Thyroid gland (tissue), 4 donors: ENCODE measurements around the gene DLG2. TPM values are rescaled to one million over a fixed set of nuclear protein-coding genes. Genes with fewer than 3 reads are reported as not detected.

ENCODE experiments used
- DNase-seq, 2 donors: peaks; one replicate each; pipeline ENCODE4 v3.0.0-alpha.2; 2019
- H3K27ac ChIP-seq, 3 donors: fragments of 200-600 bp; sonication (generic); 1 replicate in 2 of 3; 2 replicates in 1 of 3; pipeline ENCODE4 v1.5.1; 2016 to 2019; ENCODE audit warnings: mild to moderate bottlenecking in 1 of 3, moderate library complexity in 1 of 3
- H3K27me3 ChIP-seq: fragments of 200-600 bp; sonication (generic); one replicate; pipeline ENCODE4 v1.5.1; 2019
- H3K36me3 ChIP-seq, 2 donors: fragments of 200-600 bp; sonication (generic); one replicate each; pipeline ENCODE4 v1.5.1; 2016 to 2019
- H3K4me1 ChIP-seq, 2 donors: fragments of 200-600 bp; sonication (generic); one replicate each; pipeline ENCODE4 v1.5.1; 2017 to 2019
- H3K4me3 ChIP-seq, 3 donors: fragments of 200-600 bp; sonication (generic); replicated peaks in 1 of 3; 1 replicate in 2 of 3; 2 replicates in 1 of 3; pipeline ENCODE4 v1.5.1; 2016; ENCODE audit warnings: mild to moderate bottlenecking in 1 of 3
- H3K9me3 ChIP-seq: fragments of 200-600 bp; sonication (generic); one replicate; pipeline ENCODE4 v1.5.1; 2017
- POLR2A ChIP-seq, 2 donors: fragments of 450-650 bp; IDR thresholded peaks; one replicate each; pipeline ENCODE4 v1.6.1; 2017; ENCODE audit warnings: antibody characterized with exemption in 2 of 2, mild to moderate bottlenecking in 2 of 2, moderate library complexity in 1 of 2
- WGBS, 2 donors: methylation state at CpG; one replicate each; pipeline ENCODE4 v1.1.5; 2017; 5-methylcytosine and 5-hydroxymethylcytosine counted together
- intact Hi-C: fragments of 100-400 bp; cut with DNase I; formaldehyde crosslinking; loops from one replicate; pipeline ENCODE4 v1.15.1; 2023
- total RNA-seq, 4 donors: library from RNA; depleted of rRNA; stranded (reverse); fragments of >200 nt; gene quantifications; one replicate each; pipeline ENCODE4 v1.2.3, GENCODE V29; 2016
- TF ChIP-seq, protein P1 (sequence below), 6 experiments: fragments of 200-600 bp in 3 of 6; fragments of 450-650 bp in 3 of 6; sonication (generic) in 3 of 6; IDR thresholded peaks; one replicate each; pipeline ENCODE4 v1.5.1; 2016 to 2019; ENCODE audit warnings: antibody characterized with exemption in 6 of 6, mild to moderate bottlenecking in 2 of 6, inconsistent platforms in 1 of 6, moderate library complexity in 1 of 6

The DLG2 gene
- total RNA-seq, 4 donors from 2014 or later = 29.4 to 79.4 (median 42.4) TPM

DNA sequence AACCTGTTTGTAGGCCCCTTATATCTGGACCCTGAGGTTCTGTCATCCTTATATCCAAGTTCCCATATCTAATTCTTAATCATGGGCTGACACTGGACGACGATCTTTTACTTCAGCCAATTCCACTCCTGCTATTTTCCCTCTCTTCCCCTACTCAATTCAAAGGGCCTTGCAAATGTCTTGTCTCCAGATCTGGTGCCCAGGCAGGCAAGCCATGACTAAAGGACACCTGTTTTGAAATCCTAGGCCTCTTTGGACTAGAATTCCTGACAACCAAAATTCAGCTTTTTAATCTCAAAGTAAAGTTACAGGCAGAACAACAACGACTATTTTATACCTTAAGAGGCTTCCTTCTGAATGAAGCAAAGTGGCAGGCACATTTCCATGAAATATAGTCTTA lies 963.4 kb downstream of the DLG2 start:
- DNase-seq = no peak
- 77 to 90% methylated on average over 3 of the region's 3 CpGs for WGBS, 2 donors
- H3K4me1 ChIP-seq = no peaks in the 10 kb centered on the region
- no peak overlapping the region for H3K4me3 ChIP-seq
- H3K36me3 ChIP-seq = no peaks in the 10 kb centered on the region
- intact Hi-C loops = no loop called here
- no peaks in the 10 kb centered on the region for H3K9me3 ChIP-seq
- no peaks in the 10 kb centered on the region for H3K27me3 ChIP-seq
- H3K27ac ChIP-seq = no peak overlapping the region
- TF ChIP-seq POLR2A (IDR thresholded peaks at IDR 0.05) = no peak
- TF ChIP-seq, protein P1, sequence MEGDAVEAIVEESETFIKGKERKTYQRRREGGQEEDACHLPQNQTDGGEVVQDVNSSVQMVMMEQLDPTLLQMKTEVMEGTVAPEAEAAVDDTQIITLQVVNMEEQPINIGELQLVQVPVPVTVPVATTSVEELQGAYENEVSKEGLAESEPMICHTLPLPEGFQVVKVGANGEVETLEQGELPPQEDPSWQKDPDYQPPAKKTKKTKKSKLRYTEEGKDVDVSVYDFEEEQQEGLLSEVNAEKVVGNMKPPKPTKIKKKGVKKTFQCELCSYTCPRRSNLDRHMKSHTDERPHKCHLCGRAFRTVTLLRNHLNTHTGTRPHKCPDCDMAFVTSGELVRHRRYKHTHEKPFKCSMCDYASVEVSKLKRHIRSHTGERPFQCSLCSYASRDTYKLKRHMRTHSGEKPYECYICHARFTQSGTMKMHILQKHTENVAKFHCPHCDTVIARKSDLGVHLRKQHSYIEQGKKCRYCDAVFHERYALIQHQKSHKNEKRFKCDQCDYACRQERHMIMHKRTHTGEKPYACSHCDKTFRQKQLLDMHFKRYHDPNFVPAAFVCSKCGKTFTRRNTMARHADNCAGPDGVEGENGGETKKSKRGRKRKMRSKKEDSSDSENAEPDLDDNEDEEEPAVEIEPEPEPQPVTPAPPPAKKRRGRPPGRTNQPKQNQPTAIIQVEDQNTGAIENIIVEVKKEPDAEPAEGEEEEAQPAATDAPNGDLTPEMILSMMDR (IDR thresholded peaks at IDR 0.05) = no peak

DNA sequence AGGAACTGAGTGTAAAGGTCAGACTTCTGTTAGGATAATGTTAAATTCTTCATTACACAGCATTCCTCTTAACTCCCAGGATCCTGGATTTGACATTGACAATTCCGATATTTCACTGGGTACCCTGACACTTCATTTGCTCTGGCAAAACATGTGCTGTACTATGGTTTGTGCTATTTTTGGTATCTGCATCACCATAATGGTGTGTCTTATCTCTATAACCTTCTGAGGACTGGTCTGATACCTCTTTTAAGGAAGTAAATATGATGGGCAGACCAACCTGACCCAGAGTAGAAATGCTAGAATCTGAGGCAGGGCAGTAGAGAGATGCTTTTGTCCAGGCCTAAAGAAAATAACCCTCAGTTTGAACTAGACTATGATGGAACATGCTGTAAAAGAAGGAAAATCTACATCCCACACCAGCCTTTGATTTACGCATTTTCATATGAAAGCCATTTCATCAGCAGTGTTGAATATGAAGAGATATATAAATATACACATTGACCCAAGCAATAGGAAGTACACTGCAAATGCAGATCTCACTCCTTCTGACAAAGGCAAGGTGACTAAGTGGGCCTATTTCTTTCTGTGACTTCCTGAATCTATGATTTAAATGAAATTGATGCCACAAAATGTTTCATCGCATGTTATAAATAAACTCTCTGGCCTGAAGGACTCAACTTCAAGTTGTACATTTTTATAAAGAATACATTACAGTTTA lies 966.7 kb downstream of the DLG2 start:
- no peak overlapping the region for H3K27ac ChIP-seq
- no peaks in the 10 kb centered on the region for H3K36me3 ChIP-seq
- intact Hi-C loops = no loop called here
- H3K27me3 ChIP-seq = no peaks in the 10 kb centered on the region
- no peaks in the 10 kb centered on the region for H3K4me1 ChIP-seq
- H3K9me3 ChIP-seq = no peaks in the 10 kb centered on the region
- no peak for DNase-seq
- no peak overlapping the region for H3K4me3 ChIP-seq
- 94 to 96% methylated on average over 3 of the region's 3 CpGs for WGBS, 2 donors
- no peak for TF ChIP-seq POLR2A (IDR thresholded peaks at IDR 0.05)
- TF ChIP-seq, protein P1 (IDR thresholded peaks at IDR 0.05) = no peak

DNA sequence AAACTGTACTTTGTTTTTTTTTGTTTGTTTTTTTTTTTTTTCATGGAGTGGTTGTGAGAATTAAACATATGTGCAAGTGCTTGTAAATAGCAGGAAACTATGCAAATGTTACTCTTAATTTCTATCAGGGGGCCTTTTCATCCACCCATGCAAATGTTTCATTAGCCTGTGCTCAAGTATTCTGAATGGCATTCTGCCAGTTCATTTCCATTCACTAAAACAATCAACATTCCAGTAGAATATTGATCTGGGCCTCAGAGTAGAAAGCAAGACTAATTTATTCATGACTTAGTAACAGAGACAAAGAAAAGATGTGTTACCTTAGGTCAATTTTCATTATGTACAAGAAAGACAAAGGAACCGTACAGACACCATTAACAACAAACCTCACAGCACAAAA lies 971.4 kb downstream of the DLG2 start:
- no peaks in the 10 kb centered on the region for H3K4me1 ChIP-seq

DNA sequence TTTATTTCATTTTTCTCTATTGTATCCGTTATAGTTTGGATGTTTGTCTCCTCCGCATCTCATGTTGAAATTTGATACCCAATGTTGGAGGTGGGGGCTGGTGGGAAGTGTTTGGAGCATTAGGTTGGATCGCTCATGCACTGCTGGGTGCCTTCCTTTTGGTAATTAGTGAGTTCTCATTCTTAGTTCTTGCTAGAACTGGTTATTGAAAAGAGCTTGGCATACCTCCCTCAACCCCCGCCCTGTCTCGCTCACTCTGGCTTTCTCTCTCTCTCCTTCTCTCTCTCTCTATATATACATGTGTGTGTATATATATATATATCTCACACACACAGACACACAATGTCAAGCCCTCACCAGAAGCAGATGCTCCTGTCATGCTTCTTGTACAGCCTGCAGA lies 978.7 kb downstream of the DLG2 start:
- Histone ChIP-seq H3K27me3 (no peaks in the 10 kb centered on the region), H3K36me3 (no peaks in the 10 kb centered on the region), H3K27ac (no peak overlapping the region), H3K4me1 (no peaks in the 10 kb centered on the region), H3K4me3 (no peak overlapping the region), H3K9me3 (no peaks in the 10 kb centered on the region)
- peak in 1 of 2 donors; percentile 12 for DNase-seq
- no peak for TF ChIP-seq POLR2A (IDR thresholded peaks at IDR 0.05)
- TF ChIP-seq, protein P1 (IDR thresholded peaks at IDR 0.05) = no peak
- intact Hi-C loops = no loop called here
- WGBS, 2 donors = 46 to 51% methylated on average over 5 of the region's 5 CpGs

More for the DNA sequence above, 971.4 kb downstream of the DLG2 start:
- H3K27ac ChIP-seq = no peak overlapping the region
- no peak overlapping the region for H3K4me3 ChIP-seq
- WGBS, 2 donors = 76 to 88% methylated on average over 1 of the region's 1 CpG
- intact Hi-C loops = no loop called here
- H3K27me3 ChIP-seq = no peaks in the 10 kb centered on the region
- H3K36me3 ChIP-seq = no peaks in the 10 kb centered on the region
- no peak for DNase-seq
- TF ChIP-seq, protein P1 (IDR thresholded peaks at IDR 0.05) = no peak
- TF ChIP-seq POLR2A (IDR thresholded peaks at IDR 0.05) = no peak
- no peaks in the 10 kb centered on the region for H3K9me3 ChIP-seq

DNA sequence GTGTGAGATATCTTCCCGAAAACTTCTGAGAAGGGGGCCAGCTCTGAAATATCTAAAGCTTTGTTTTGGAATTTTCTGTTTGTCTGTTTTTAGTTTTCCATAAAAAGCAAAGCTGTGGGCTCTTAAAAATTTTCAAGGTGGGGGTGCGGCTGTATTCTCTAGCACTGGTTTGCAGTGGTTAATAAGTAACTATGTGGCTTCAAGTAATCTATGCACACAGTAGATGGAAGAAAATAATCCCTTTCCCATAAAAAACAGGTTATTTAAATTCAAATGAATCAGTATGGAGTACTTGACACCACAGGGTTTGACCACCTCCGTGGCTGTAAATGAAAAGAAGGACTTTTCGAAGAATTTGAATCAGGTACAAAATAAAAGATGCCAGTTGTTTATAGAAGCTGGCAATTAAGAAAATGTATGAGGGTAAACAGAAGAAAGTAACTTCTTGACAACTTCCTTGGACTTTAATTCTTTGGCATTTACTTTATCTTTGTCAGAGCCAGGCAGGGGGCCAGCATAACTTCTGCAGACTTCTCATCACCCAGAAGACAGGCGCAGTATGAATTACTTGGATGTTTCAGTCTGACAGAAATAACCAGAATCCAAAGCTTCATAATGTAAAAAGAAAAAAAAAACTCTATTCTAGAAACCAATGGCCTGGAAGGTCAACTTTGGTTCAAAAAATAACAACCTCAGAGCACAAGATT lies 981.0 kb downstream of the DLG2 start:
- 70 to 75% methylated on average over 5 of the region's 5 CpGs for WGBS, 2 donors
- Histone ChIP-seq H3K27ac (no peak overlapping the region), H3K4me3 (no peak overlapping the region), H3K9me3 (no peaks in the 10 kb centered on the region), H3K4me1 (no peaks in the 10 kb centered on the region), H3K27me3 (no peaks in the 10 kb centered on the region), H3K36me3 (no peaks in the 10 kb centered on the region)
- intact Hi-C loops = no loop called here
- no peak for DNase-seq
- TF ChIP-seq POLR2A (IDR thresholded peaks at IDR 0.05) = no peak
- TF ChIP-seq, protein P1 (IDR thresholded peaks at IDR 0.05) = no peak
